ENCODE data around the gene PRX. TPM values are rescaled to one million over a fixed set of nuclear protein-coding genes. Genes with fewer than 3 reads are reported as not detected.
"Not testable (repeated sequence)": the region's sequence is repeated elsewhere in the genome, so short reads cannot be mapped to it uniquely, and the experiment has no call there.

The PRX gene
- total RNA-seq, 1 experiment from 2014 or later = 6.6 TPM

- H3K36me3 ChIP-seq (ENCODE audit: low read depth) = no peaks in the 10 kb centered on the region
- BruUV-seq (replicated peaks) = no TSS peak
- intact Hi-C loops (cut with micrococcal nuclease; ENCODE audit: unreplicated experiment) = no loop called here
These were observed 42.0 kb downstream of the PRX start for GRCh38 chr19:40370997-40371801.

DNA sequence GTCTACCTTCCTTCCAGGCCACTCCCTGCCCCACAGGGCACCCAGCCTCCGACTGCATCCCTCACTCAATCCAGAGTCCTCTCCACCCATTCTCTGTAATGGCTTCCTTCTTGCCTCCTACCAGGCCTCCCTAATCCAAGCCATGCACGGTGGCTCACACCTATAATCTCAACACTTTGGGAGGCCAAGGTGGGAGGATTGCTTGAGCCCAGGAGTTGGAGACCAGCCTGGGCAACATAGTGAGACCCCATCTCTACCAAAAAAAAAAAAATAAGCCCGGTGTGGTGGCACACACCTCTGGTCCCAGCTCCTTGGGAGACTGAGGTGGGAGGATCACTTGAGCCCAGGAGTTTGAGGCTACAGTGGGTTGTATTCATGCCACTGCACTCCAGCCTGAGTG lies 42.9 kb downstream of the PRX start:
- H3K27ac ChIP-seq; H3K79me2 ChIP-seq (ENCODE audit: low read depth); H2AFZ ChIP-seq; H4K20me1 ChIP-seq (ENCODE audit: insufficient read depth); DNase-seq; H3K27me3 ChIP-seq (ENCODE audit: insufficient read depth, low read depth); intact Hi-C loops (cut with micrococcal nuclease; ENCODE audit: unreplicated experiment); H3K36me3 ChIP-seq (ENCODE audit: low read depth); POLR2A ChIA-PET (ENCODE audit: unreplicated experiment); H3K9me3 ChIP-seq (ENCODE audit: insufficient read depth, low read depth); H3F3A ChIP-seq (ENCODE audit: insufficient read depth, low read depth); BruUV-seq (replicated peaks); H3K9me2 ChIP-seq (ENCODE audit: insufficient read depth); H3K4me3 ChIP-seq; H3K4me2 ChIP-seq; H3K4me1 ChIP-seq (replicated peaks; ENCODE audit: insufficient read depth): not testable (repeated sequence)
- CTCF ChIA-PET = interaction anchor here (0.5 kb wide), 1 partner anchor 116 kb away, joined by 9 read pairs; no protein-coding TSS in a partner anchor

More at GRCh38 chr19:40370997-40371801, 42.0 kb downstream of the PRX start:
- POLR2A ChIA-PET (ENCODE audit: unreplicated experiment) = no interaction called here
- Histone ChIP-seq H3K4me3 (no peak overlapping the region), H3K4me1 (replicated peaks; ENCODE audit: insufficient read depth) (no peaks in the 10 kb centered on the region), H3K27ac (no peak overlapping the region), H3K4me2 (no peak overlapping the region), H4K20me1 (ENCODE audit: insufficient read depth) (no peaks in the 10 kb centered on the region), H3K79me2 (ENCODE audit: low read depth) (no peaks in the 10 kb centered on the region), H3K9me3 (ENCODE audit: insufficient read depth, low read depth) (no peaks in the 10 kb centered on the region), H3K9me2 (ENCODE audit: insufficient read depth) (no peaks in the 10 kb centered on the region), H2AFZ (no peak overlapping the region), H3K27me3 (ENCODE audit: insufficient read depth, low read depth) (no peaks in the 10 kb centered on the region), H3F3A (ENCODE audit: insufficient read depth, low read depth) (no peaks in the 10 kb centered on the region)
- TF ChIP-seq, protein P1, sequence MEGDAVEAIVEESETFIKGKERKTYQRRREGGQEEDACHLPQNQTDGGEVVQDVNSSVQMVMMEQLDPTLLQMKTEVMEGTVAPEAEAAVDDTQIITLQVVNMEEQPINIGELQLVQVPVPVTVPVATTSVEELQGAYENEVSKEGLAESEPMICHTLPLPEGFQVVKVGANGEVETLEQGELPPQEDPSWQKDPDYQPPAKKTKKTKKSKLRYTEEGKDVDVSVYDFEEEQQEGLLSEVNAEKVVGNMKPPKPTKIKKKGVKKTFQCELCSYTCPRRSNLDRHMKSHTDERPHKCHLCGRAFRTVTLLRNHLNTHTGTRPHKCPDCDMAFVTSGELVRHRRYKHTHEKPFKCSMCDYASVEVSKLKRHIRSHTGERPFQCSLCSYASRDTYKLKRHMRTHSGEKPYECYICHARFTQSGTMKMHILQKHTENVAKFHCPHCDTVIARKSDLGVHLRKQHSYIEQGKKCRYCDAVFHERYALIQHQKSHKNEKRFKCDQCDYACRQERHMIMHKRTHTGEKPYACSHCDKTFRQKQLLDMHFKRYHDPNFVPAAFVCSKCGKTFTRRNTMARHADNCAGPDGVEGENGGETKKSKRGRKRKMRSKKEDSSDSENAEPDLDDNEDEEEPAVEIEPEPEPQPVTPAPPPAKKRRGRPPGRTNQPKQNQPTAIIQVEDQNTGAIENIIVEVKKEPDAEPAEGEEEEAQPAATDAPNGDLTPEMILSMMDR (conservative IDR thresholded peaks at IDR 0.05) = no peak
- no peak for TF ChIP-seq EZH2 (IDR thresholded peaks at IDR 0.05; ENCODE audit: low read depth)
- DNase-seq = no peak
- CTCF ChIA-PET = interaction anchor here (0.7 kb wide), 1 partner anchor 50 kb away, joined by 3 read pairs; no protein-coding TSS in a partner anchor

- Histone ChIP-seq H2AFZ (no peak overlapping the region), H3K9me2 (ENCODE audit: insufficient read depth) (no peaks in the 10 kb centered on the region), H3K4me2 (no peak overlapping the region), H3K36me3 (ENCODE audit: low read depth) (no peaks in the 10 kb centered on the region), H3K27me3 (ENCODE audit: insufficient read depth, low read depth) (no peaks in the 10 kb centered on the region), H3K27ac (no peak overlapping the region), H3K4me3 (no peak overlapping the region), H3K9me3 (ENCODE audit: insufficient read depth, low read depth) (no peaks in the 10 kb centered on the region), H3F3A (ENCODE audit: insufficient read depth, low read depth) (peaks cover 4% of the 10 kb centered on the region; the same call in 1 of the 2 replicates), H3K4me1 (replicated peaks; ENCODE audit: insufficient read depth) (0 out of 2 replicates have a peak, but pooled peaks cover 4% of the 10 kb centered on the region), H4K20me1 (ENCODE audit: insufficient read depth) (no peaks in the 10 kb centered on the region), H3K79me2 (ENCODE audit: low read depth) (no peaks in the 10 kb centered on the region)
- TF ChIP-seq EZH2 (IDR thresholded peaks at IDR 0.05; ENCODE audit: low read depth) = no peak
- TF ChIP-seq, protein P1 (conservative IDR thresholded peaks at IDR 0.05) = no peak
- POLR2A ChIA-PET (ENCODE audit: unreplicated experiment) = no interaction called here
- intact Hi-C loops (cut with micrococcal nuclease; ENCODE audit: unreplicated experiment) = no loop called here
- no TSS peak for BruUV-seq (replicated peaks)
- CTCF ChIA-PET = interaction anchor here (0.5 kb wide), 1 partner anchor 116 kb away, joined by 9 read pairs; no protein-coding TSS in a partner anchor
- no peak for DNase-seq
These were observed 43.4 kb downstream of the PRX start for GRCh38 chr19:40369797-40370196.
